K562 (cell line): ENCODE measurements around the gene SH3YL1. TPM values are rescaled to one million over a fixed set of nuclear protein-coding genes. Genes with fewer than 3 reads are reported as not detected.

Experiments used
- ATAC-seq: fragments of 200-7000 bp; cut with Tn5 transposase; 3 replicates; pipeline ENCODE4 v1.9.1; 2020; ENCODE audit warnings: moderate library complexity
- BruUV-seq: library from RNA; stranded (reverse); fragments of 400-500 nt; replicated peaks from 2 replicates; lab custom pipeline; 2021; lab: Mats Ljungman, UMichigan
- CTCF ChIA-PET: fragments of 300-600 bp; formaldehyde crosslinking; extraction: SDS; loops from one replicate; lab custom pipeline; 2021; ENCODE audit warnings: low intra/inter-chr PET ratio; lab: Yijun Ruan, JAX
- POLR2A ChIA-PET: fragments of 300-600, 350-650 bp; sonication (Branson Sonifier 250); formaldehyde crosslinking; extraction: SDS; loops from one replicate; lab custom pipeline; 2021; ENCODE audit warnings: antibody characterized with exemption, inconsistent platforms; lab: Yijun Ruan, JAX
- DNase-seq, 4 experiments: peaks; one replicate each; pipeline versions ENCODE4 v3.0.0 to v3.0.0-alpha.2; 2011 to 2018; ENCODE audit warnings: low spot score in 3 of 4, mixed read lengths in 3 of 4; ENCODE audit errors: extremely low read depth in 1 of 4
- FAIRE-seq: peaks from 2 replicates; lab custom pipeline; 2011; peaks lifted over from hg19 to GRCh38; lab: Jason Lieb, UNC
- H2AFZ ChIP-seq: 2 replicates; pipeline ENCODE4 v1.6.0; 2011; ENCODE audit warnings: low read depth, low read length, control low read depth, inconsistent platforms
- H3K27ac ChIP-seq: fragments of 200-600 bp; 3 replicates; pipeline ENCODE4 v1.8.0; 2011; ENCODE audit warnings: low read depth, mild to moderate bottlenecking, control low read depth, inconsistent platforms, low read length, moderate library complexity, mixed read lengths; ENCODE audit errors: extremely low read depth
- H3K27me3 ChIP-seq, 2 experiments: fragments of 300-600 bp in 1 of 2; 2 replicates in 1 of 2; 3 replicates in 1 of 2; pipeline versions ENCODE4 v1.6.0 to v1.8.0; 2011; ENCODE audit warnings: inconsistent platforms in 2 of 2, low read length in 2 of 2, mild to moderate bottlenecking in 1 of 2, mixed read lengths in 1 of 2, moderate library complexity in 1 of 2; ENCODE audit not compliant: control insufficient read depth in 2 of 2, insufficient read depth in 2 of 2
- H3K36me3 ChIP-seq: fragments of 300-600 bp; 3 replicates; pipeline ENCODE4 v1.8.0; 2011; ENCODE audit warnings: mild to moderate bottlenecking, low read length, inconsistent platforms; ENCODE audit not compliant: control insufficient read depth, insufficient read depth
- H3K4me1 ChIP-seq, 2 experiments: fragments of 200-600 bp in 1 of 2; replicated peaks in 1 of 2; 2 replicates in 1 of 2; 3 replicates in 1 of 2; pipeline versions ENCODE4 v1.5.1 to v1.8.0; 2011; ENCODE audit warnings: inconsistent platforms in 2 of 2, low read length in 2 of 2, mild to moderate bottlenecking in 1 of 2, mixed read lengths in 1 of 2, moderate library complexity in 1 of 2; ENCODE audit not compliant: control insufficient read depth in 2 of 2, insufficient read depth in 2 of 2
- H3K4me2 ChIP-seq: 2 replicates; pipeline ENCODE4 v1.6.1; 2011; ENCODE audit warnings: low read length, control low read depth, inconsistent platforms, mixed read lengths; ENCODE audit not compliant: insufficient read depth
- H3K4me3 ChIP-seq: fragments of 200-600 bp; sonication (generic), shearing (Covaris generic); 2 replicates; pipeline ENCODE4 v1.5.1; 2016; ENCODE audit warnings: control low read depth, inconsistent platforms
- H3K79me2 ChIP-seq: fragments of 200-600 bp; 3 replicates; pipeline ENCODE4 v1.8.0; 2011; ENCODE audit warnings: low read length, inconsistent platforms; ENCODE audit not compliant: control insufficient read depth, insufficient read depth
- H3K9ac ChIP-seq, 2 experiments: 2 replicates each; pipeline versions ENCODE4 v1.6.0 to v1.6.1; 2011; ENCODE audit warnings: low read depth in 2 of 2, low read length in 2 of 2, control low read depth in 1 of 2, inconsistent platforms in 1 of 2, mild to moderate bottlenecking in 1 of 2, mixed read lengths in 1 of 2; ENCODE audit not compliant: insufficient read depth in 1 of 2
- H3K9me1 ChIP-seq: one replicate; pipeline ENCODE4 v1.6.0; 2011; ENCODE audit warnings: inconsistent platforms, mild to moderate bottlenecking, low read length, moderate library complexity; ENCODE audit not compliant: control insufficient read depth, insufficient read depth
- H3K9me3 ChIP-seq: replicated peaks from 2 replicates; pipeline ENCODE4 v1.5.1; 2011; ENCODE audit warnings: low read depth, low read length, inconsistent platforms; ENCODE audit not compliant: control insufficient read depth, insufficient read depth
- H4K20me1 ChIP-seq: replicated peaks from 2 replicates; pipeline ENCODE4 v1.6.1; 2011; ENCODE audit warnings: low read length, inconsistent platforms, mixed read lengths; ENCODE audit not compliant: control insufficient read depth, insufficient read depth
- BRF1 ChIP-seq: IDR thresholded peaks from 3 replicates; pipeline ENCODE4 v1.6.1; 2011; ENCODE audit warnings: borderline replicate concordance, mild to moderate bottlenecking; ENCODE audit not compliant: insufficient read length; ENCODE audit errors: extremely low read depth
- HCFC1 ChIP-seq: IDR thresholded peaks from 2 replicates; pipeline ENCODE4 v1.6.1; 2012; ENCODE audit warnings: low read depth, low read length, improper control_type of control experiment
- MNT ChIP-seq, 2 experiments: fragments of 450-650 bp; conservative IDR thresholded peaks; 2 replicates each; pipeline ENCODE4 v1.6.1; 2017; ENCODE audit warnings: mild to moderate bottlenecking in 2 of 2, moderate library complexity in 2 of 2
- NRF1 ChIP-seq, 2 experiments: fragments of 450-650 bp; IDR thresholded peaks in 1 of 2; conservative IDR thresholded peaks in 1 of 2; 2 replicates each; pipeline ENCODE4 v1.6.1; 2014; ENCODE audit warnings: mild to moderate bottlenecking in 2 of 2
- ZBTB49 ChIP-seq: sonication (generic); formaldehyde crosslinking; IDR thresholded peaks from 2 replicates; pipeline ENCODE4 v1.8.0; 2022; ENCODE audit warnings: missing genetic modification reagents, mild to moderate bottlenecking, borderline replicate concordance
- ZNF124 ChIP-seq: sonication (generic); formaldehyde crosslinking; IDR thresholded peaks from 2 replicates; pipeline ENCODE4 v1.8.1; 2022; ENCODE audit warnings: missing genetic modification reagents
- ZNF444 ChIP-seq: fragments of 250-450 bp; sonication (Bioruptor Pico); IDR thresholded peaks from 2 replicates; pipeline ENCODE4 v1.4.0; 2020; ENCODE audit warnings: mild to moderate bottlenecking, moderate library complexity
- ZNF79 ChIP-seq: fragments of 250-450 bp; sonication (Bioruptor Pico); IDR thresholded peaks from 2 replicates; pipeline ENCODE4 v1.4.0; 2020; ENCODE audit warnings: low read depth, mild to moderate bottlenecking, moderate library complexity
- WGBS: fragments of 100-300 bp; shearing (Covaris generic); methylation state at CpG from one replicate; pipeline ENCODE4 v1.1.6; 2016; ENCODE audit warnings: low coverage, mixed read lengths; ENCODE audit not compliant: insufficient coverage; ENCODE audit errors: missing lambda C conversion rate; 5-methylcytosine and 5-hydroxymethylcytosine counted together
- in situ Hi-C: fragments of 300-500 bp; cut with MboI; formaldehyde crosslinking; loops from 4 replicates; pipeline ENCODE4 v1.15.0; 2018; ENCODE audit warnings: inconsistent platforms, mixed read lengths
- intact Hi-C: fragments of 100-400 bp; cut with micrococcal nuclease; formaldehyde crosslinking; loops from 2 replicates; pipeline ENCODE4 v1.14.2; 2022
- polyA plus RNA-seq, 8 experiments: library from polyadenylated mRNA; depleted of rRNA in 4 of 8; stranded (reverse) in 5 of 8; unstranded in 3 of 8; fragments of >200 nt; fragmentation: Nextera tagmentation in 2 of 8; fragmentation: Illumina TruSeq in 1 of 8; extraction: Ambion mirVana in 2 of 8; extraction: Trizol in 1 of 8; gene quantifications; 2 replicates each; pipeline versions ENCODE4 v1.2.1 to v1.2.3, GENCODE V29; 2011 to 2014; ENCODE audit warnings: inconsistent platforms in 1 of 8, missing spikeins in 1 of 8
- total RNA-seq, 7 experiments: library from RNA; depleted of rRNA in 6 of 7; stranded (reverse); fragments of >200 nt in 6 of 7; fragmentation: Illumina TruSeq in 2 of 7; extraction: Trizol in 2 of 7; gene quantifications; 2 replicates each; pipeline versions ENCODE4 v1.2.1 to v1.2.3, GENCODE V29; 2011 to 2021; ENCODE audit warnings: low replicate concordance in 1 of 7
- TF ChIP-seq, protein P1 (sequence below): fragments of 250-450 bp; sonication (Bioruptor Pico); IDR thresholded peaks from 2 replicates; pipeline ENCODE4 v1.5.1; 2021; ENCODE audit warnings: mild to moderate bottlenecking
- TF ChIP-seq, protein P2 (sequence below): fragments of 200-800 bp; sonication (Bioruptor generic); IDR thresholded peaks from 2 replicates; pipeline ENCODE4 v1.6.1; 2017; ENCODE audit warnings: missing genetic modification characterization, missing compliant biosample characterization

The SH3YL1 gene
- total and polyA plus RNA-seq, 9 of the 15 experiments (the other 6 are each of a cell fraction or from before 2014, with no cell fraction given), result 3.9 to 7.8 (median 5.3) TPM

DNA sequence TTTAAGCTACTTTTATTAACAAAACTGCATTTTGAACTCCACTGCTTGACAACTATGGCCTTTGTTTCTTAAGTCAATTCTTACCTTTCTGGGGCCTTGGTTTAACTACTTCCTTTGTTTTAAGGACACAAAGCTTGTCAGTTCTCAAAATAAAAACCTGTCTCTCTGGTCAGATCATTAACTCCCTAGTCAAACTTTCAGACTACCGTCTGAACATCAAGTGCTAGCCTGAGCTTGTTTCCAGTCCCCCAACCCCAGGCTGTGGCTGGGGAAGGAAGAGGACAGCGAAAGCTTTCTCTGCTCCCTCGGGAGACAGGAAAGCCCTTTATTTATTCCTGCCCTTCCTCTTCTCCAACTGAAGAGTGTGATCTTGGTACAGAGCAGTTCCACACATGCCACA lies 1.7 kb downstream of the SH3YL1 start:
- DNase-seq, result no peak
- Histone ChIP-seq H3K9me3 (peaks cover 8% of the 10 kb centered on the region), H3K79me2 (peaks cover 26% of the 10 kb centered on the region), H2AFZ (no peak overlapping the region), H3K4me1 (peaks cover 11 to 13% of the 10 kb centered on the region in 2 experiments; a peak in 4 of 5 replicates), H3K4me2 (no peak overlapping the region), H3K9me1 (peaks cover 6% of the 10 kb centered on the region), H4K20me1 (peaks cover 7% of the 10 kb centered on the region; the same call in 1 of the 2 replicates), H3K9ac (no peak overlapping the region), H3K4me3 (no peak overlapping the region), H3K27me3 (no peaks in the 10 kb centered on the region; a peak in 1 of 5 replicates), H3K36me3 (peaks cover 9% of the 10 kb centered on the region; the same call in 2 of the 3 replicates), H3K27ac (no peak overlapping the region)
- POLR2A ChIA-PET, result no interaction called here
- no peak for ATAC-seq
- CTCF ChIA-PET, result no interaction called here
- no TSS peak for BruUV-seq
- 75% methylated on average over 3 of the region's 3 CpGs for WGBS
- in situ Hi-C loops (no loop called here), intact Hi-C loops (no loop called here)
- FAIRE-seq, result no peak
- TF ChIP-seq ZBTB49 (CRISPR knock-in tag) (no peak), ZNF124 (CRISPR knock-in tag) (no peak), MNT (conservative IDR thresholded peaks at IDR 0.05) (no peak), BRF1 (no peak), ZNF444 (no peak), NRF1 (conservative IDR thresholded peaks at IDR 0.05 in 1 of 2, IDR thresholded peaks at IDR 0.05 in 1 of 2) (no peak), ZNF79 (CRISPR knock-in tag) (no peak), HCFC1 (no peak)
- TF ChIP-seq, protein P1, sequence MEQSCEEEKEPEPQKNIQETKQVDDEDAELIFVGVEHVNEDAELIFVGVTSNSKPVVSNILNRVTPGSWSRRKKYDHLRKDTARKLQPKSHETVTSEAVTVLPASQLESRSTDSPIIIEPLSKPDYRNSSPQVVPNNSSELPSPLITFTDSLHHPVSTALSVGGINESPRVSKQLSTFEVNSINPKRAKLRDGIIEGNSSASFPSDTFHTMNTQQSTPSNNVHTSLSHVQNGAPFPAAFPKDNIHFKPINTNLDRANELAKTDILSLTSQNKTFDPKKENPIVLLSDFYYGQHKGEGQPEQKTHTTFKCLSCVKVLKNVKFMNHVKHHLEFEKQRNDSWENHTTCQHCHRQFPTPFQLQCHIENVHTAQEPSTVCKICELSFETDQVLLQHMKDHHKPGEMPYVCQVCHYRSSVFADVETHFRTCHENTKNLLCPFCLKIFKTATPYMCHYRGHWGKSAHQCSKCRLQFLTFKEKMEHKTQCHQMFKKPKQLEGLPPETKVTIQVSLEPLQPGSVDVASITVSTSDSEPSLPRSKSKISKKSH, result no peak
- TF ChIP-seq, protein P2, sequence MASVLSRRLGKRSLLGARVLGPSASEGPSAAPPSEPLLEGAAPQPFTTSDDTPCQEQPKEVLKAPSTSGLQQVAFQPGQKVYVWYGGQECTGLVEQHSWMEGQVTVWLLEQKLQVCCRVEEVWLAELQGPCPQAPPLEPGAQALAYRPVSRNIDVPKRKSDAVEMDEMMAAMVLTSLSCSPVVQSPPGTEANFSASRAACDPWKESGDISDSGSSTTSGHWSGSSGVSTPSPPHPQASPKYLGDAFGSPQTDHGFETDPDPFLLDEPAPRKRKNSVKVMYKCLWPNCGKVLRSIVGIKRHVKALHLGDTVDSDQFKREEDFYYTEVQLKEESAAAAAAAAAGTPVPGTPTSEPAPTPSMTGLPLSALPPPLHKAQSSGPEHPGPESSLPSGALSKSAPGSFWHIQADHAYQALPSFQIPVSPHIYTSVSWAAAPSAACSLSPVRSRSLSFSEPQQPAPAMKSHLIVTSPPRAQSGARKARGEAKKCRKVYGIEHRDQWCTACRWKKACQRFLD (CRISPR knock-in tag), result no peak
